ENCODE measurements around the gene TMPRSS11D.

Gene TMPRSS11D

GRCh38 chr4:67892253-67892652 is 8.5 kb upstream of the TMPRSS11D start:
- TF ChIP-seq CTCF (IDR thresholded peaks at IDR 0.05), result no peak

- no peak for TF ChIP-seq CTCF (IDR thresholded peaks at IDR 0.05)
Measured at GRCh38 chr4:67891645-67892044, 7.8 kb upstream of the TMPRSS11D start.

- TF ChIP-seq CTCF (IDR thresholded peaks at IDR 0.05), result no peak
Measured at GRCh38 chr4:67886281-67886680, 2.5 kb upstream of the TMPRSS11D start.

GRCh38 chr4:67885762-67886161 is 2.0 kb upstream of the TMPRSS11D start:
- no peak for TF ChIP-seq CTCF (IDR thresholded peaks at IDR 0.05)

GRCh38 chr4:67884701-67885100 is 899 bp upstream of the TMPRSS11D start:
- TF ChIP-seq CTCF (IDR thresholded peaks at IDR 0.05), result no peak

GRCh38 chr4:67883458-67883857 is 344 bp downstream of the TMPRSS11D start:
- no peak for TF ChIP-seq CTCF (IDR thresholded peaks at IDR 0.05)

- no peak for TF ChIP-seq CTCF (IDR thresholded peaks at IDR 0.05)
Measured at GRCh38 chr4:67880866-67881610, 2.8 kb downstream of the TMPRSS11D start.

- TF ChIP-seq CTCF (IDR thresholded peaks at IDR 0.05), result no peak
Measured at GRCh38 chr4:67879486-67879885, 4.3 kb downstream of the TMPRSS11D start.

All from LNCAP (cell line).